Measurements from ENCODE around the gene IZUMO1. TPM values are rescaled to one million over a fixed set of nuclear protein-coding genes. Genes with fewer than 3 reads are reported as not detected.
A peak's percentile ranks its signal among the peaks of the same experiment; 100 is the strongest.

Gene IZUMO1
- total and polyA plus RNA-seq, 2 of the 8 experiments (the other 6 are each of a cell fraction or from before 2014, with no cell fraction given): 0.33 to 1.8 TPM

DNA sequence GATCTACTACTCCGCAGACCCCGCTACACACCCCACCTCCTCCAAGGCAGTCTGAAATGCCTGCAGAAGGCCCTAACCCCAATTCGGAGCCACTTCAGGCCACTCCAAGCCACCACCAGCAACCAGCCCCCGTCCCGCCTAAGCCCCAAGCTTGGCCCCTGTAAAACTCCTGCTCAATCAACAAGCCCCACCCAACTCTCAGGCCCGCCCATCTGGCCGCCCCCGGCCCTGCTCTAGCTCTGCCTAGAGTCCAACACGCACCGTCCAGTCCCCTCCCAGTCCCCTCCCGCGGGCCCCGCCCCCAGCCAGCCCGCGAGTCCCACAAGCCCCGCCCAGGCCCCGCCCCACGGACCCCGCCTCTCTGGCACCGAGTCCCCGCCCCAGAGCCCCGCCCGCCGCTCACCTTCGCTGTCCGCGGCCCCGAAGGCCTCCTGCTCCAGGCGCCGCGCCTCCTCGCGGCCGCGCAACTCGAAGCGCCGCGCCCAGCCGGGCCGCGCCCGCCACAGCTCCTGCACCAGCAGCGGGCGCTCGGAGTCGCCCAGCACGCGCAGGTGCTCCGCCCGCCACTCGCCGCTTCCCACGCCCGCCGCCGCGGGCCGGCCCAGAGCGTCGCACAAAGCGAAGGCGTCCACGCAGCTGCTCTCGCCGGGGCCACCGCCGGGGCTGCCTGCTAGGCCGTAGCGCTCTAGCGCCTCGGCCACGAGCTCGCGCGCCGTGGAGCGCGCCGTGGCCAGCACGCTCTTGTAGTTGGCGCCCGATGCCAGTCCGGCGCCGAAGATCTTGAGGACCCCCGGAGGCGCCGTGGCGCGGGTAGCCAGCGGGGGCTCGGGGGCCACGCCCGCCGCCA lies 7.9 kb downstream of the IZUMO1 start (continued):
- TF ChIP-seq RAD21 (IDR thresholded peaks at IDR 0.05 in 1 of 2, conservative IDR thresholded peaks at IDR 0.05 in 1 of 2; ENCODE audit: low read depth in 2 of 2, low read length in 2 of 2): peak; percentile 27 to 65
- TF ChIP-seq, protein P1, sequence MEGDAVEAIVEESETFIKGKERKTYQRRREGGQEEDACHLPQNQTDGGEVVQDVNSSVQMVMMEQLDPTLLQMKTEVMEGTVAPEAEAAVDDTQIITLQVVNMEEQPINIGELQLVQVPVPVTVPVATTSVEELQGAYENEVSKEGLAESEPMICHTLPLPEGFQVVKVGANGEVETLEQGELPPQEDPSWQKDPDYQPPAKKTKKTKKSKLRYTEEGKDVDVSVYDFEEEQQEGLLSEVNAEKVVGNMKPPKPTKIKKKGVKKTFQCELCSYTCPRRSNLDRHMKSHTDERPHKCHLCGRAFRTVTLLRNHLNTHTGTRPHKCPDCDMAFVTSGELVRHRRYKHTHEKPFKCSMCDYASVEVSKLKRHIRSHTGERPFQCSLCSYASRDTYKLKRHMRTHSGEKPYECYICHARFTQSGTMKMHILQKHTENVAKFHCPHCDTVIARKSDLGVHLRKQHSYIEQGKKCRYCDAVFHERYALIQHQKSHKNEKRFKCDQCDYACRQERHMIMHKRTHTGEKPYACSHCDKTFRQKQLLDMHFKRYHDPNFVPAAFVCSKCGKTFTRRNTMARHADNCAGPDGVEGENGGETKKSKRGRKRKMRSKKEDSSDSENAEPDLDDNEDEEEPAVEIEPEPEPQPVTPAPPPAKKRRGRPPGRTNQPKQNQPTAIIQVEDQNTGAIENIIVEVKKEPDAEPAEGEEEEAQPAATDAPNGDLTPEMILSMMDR (IDR thresholded peaks at IDR 0.05; ENCODE audit: control extremely low read depth in 1 of 3, insufficient read depth in 1 of 3, low read depth in 1 of 3, low read length in 3 of 3): peak; percentile 48 to 86 (median 56)
- TF ChIP-seq BRCA1 (IDR thresholded peaks at IDR 0.05; ENCODE audit: low read depth, low read length): no peak
- TF ChIP-seq, protein P2, sequence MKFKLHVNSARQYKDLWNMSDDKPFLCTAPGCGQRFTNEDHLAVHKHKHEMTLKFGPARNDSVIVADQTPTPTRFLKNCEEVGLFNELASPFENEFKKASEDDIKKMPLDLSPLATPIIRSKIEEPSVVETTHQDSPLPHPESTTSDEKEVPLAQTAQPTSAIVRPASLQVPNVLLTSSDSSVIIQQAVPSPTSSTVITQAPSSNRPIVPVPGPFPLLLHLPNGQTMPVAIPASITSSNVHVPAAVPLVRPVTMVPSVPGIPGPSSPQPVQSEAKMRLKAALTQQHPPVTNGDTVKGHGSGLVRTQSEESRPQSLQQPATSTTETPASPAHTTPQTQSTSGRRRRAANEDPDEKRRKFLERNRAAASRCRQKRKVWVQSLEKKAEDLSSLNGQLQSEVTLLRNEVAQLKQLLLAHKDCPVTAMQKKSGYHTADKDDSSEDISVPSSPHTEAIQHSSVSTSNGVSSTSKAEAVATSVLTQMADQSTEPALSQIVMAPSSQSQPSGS (IDR thresholded peaks at IDR 0.05; ENCODE audit: low read length): no peak
- TF ChIP-seq, protein P3, sequence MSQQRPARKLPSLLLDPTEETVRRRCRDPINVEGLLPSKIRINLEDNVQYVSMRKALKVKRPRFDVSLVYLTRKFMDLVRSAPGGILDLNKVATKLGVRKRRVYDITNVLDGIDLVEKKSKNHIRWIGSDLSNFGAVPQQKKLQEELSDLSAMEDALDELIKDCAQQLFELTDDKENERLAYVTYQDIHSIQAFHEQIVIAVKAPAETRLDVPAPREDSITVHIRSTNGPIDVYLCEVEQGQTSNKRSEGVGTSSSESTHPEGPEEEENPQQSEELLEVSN (IDR thresholded peaks at IDR 0.05): peak; percentile 53
- TF ChIP-seq CHD1 (IDR thresholded peaks at IDR 0.05; ENCODE audit: low read depth, low read length): no peak
- TF ChIP-seq TAF7 (optimal IDR thresholded peaks at IDR 0.05; ENCODE audit: borderline replicate concordance, low read depth, low read length): peak; percentile 8
